ENCODE data around the gene KCNAB1. TPM values are rescaled to one million over a fixed set of nuclear protein-coding genes. Genes with fewer than 3 reads are reported as not detected.
A peak's percentile ranks its signal among the peaks of the same experiment; 100 is the strongest.

The KCNAB1 gene
- polyA plus RNA-seq, 3 donors from 2014 or later, result 0.06 to 0.37 (median 0.31) TPM

- Mint-ChIP-seq H3K27ac (no peak overlapping the region), H3K36me3 (no peaks in the 10 kb centered on the region), H3K4me3 (no peak overlapping the region)
Observed at GRCh38 chr3:156148345-156148945, 28.1 kb downstream of the KCNAB1 start.

GRCh38 chr3:156148946-156149381 is 28.6 kb downstream of the KCNAB1 start:
- H3K4me1 Mint-ChIP-seq, result no peaks in the 10 kb centered on the region
- no peaks in the 10 kb centered on the region for H3K36me3 Mint-ChIP-seq
- no peak overlapping the region for H3K4me3 Mint-ChIP-seq
- no peaks in the 10 kb centered on the region for H3K9me3 Mint-ChIP-seq
- DNase-seq, result no peak
- no peak overlapping the region for H3K27ac Mint-ChIP-seq
- peaks cover 1 to 3% (median 3%) of the 10 kb centered on the region in 3 donors for H3K27me3 Mint-ChIP-seq (ENCODE audit: low read depth in 3 of 3)

More at GRCh38 chr3:156148345-156148945, 28.1 kb downstream of the KCNAB1 start:
- H3K9me3 Mint-ChIP-seq, result no peaks in the 10 kb centered on the region
- peaks cover 1 to 4% (median 3%) of the 10 kb centered on the region in 3 donors for H3K27me3 Mint-ChIP-seq (ENCODE audit: low read depth in 3 of 3)
- no peak for DNase-seq
- H3K4me1 Mint-ChIP-seq, result no peaks in the 10 kb centered on the region

- Mint-ChIP-seq H3K27me3 (ENCODE audit: low read depth in 3 of 3) (peaks cover 0 to 3% (median 1%) of the 10 kb centered on the region in 3 donors), H3K4me1 (no peaks in the 10 kb centered on the region), H3K4me3 (no peak overlapping the region), H3K27ac (no peak overlapping the region), H3K36me3 (no peaks in the 10 kb centered on the region), H3K9me3 (no peaks in the 10 kb centered on the region)
- DNase-seq, result no peak
Observed at GRCh38 chr3:156149876-156150275, 29.5 kb downstream of the KCNAB1 start.

- Mint-ChIP-seq H3K4me3 (no peak overlapping the region), H3K27ac (no peak overlapping the region), H3K36me3 (no peaks in the 10 kb centered on the region), H3K4me1 (no peaks in the 10 kb centered on the region), H3K27me3 (ENCODE audit: low read depth in 3 of 3) (peaks cover under 1 to 3% (median 1%) of the 10 kb centered on the region in 3 donors), H3K9me3 (no peaks in the 10 kb centered on the region)
- DNase-seq, result peak; percentile 28 to 41 (median 32)
Observed at GRCh38 chr3:156150434-156151066, 30.2 kb downstream of the KCNAB1 start.

- peaks cover 0 to 2% (median 0%) of the 10 kb centered on the region in 6 donors for H3K9me3 Mint-ChIP-seq
- H3K27ac Mint-ChIP-seq, result no peak overlapping the region
- peaks cover 1 to 3% (median 2%) of the 10 kb centered on the region in 3 donors for H3K27me3 Mint-ChIP-seq (ENCODE audit: low read depth in 3 of 3)
- no peaks in the 10 kb centered on the region for H3K36me3 Mint-ChIP-seq
- peak in 1 of 3 donors; percentile 28 for DNase-seq
- no peak overlapping the region for H3K4me3 Mint-ChIP-seq
- H3K4me1 Mint-ChIP-seq, result no peaks in the 10 kb centered on the region
Observed at GRCh38 chr3:156151824-156152428, 31.5 kb downstream of the KCNAB1 start.

GRCh38 chr3:156158656-156159295 is 38.4 kb downstream of the KCNAB1 start:
- H3K9me3 Mint-ChIP-seq, result peaks cover 0 to 3% (median 0%) of the 10 kb centered on the region in 6 donors
- no peak overlapping the region for H3K4me3 Mint-ChIP-seq
- no peaks in the 10 kb centered on the region for H3K36me3 Mint-ChIP-seq
- H3K4me1 Mint-ChIP-seq, result peaks cover 11 to 13% of the 10 kb centered on the region in 2 donors
- H3K27ac Mint-ChIP-seq, result no peak overlapping the region
- peaks cover 0 to 2% (median 0%) of the 10 kb centered on the region in 3 donors for H3K27me3 Mint-ChIP-seq (ENCODE audit: low read depth in 3 of 3)
- no peak for DNase-seq

- Mint-ChIP-seq H3K27ac (peak overlapping the region in 4 of 6 donors; percentile 5 to 42 (median 17)), H3K4me3 (peak overlapping the region in 4 of 5 donors; percentile 3 to 61 (median 40))
- peak in 1 of 3 donors; percentile 11 for DNase-seq
Observed at GRCh38 chr3:156160647-156161046, 40.3 kb downstream of the KCNAB1 start.

GRCh38 chr3:156161172-156161571 is 40.8 kb downstream of the KCNAB1 start:
- Mint-ChIP-seq H3K27me3 (ENCODE audit: low read depth in 3 of 3) (no peaks in the 10 kb centered on the region), H3K36me3 (no peaks in the 10 kb centered on the region), H3K4me1 (peaks cover 11 to 13% of the 10 kb centered on the region in 2 donors), H3K27ac (peak overlapping the region in 3 of 6 donors; percentile 5 to 42 (median 15)), H3K4me3 (peak overlapping the region in 3 of 5 donors; percentile 26 to 61 (median 59)), H3K9me3 (peaks cover 0 to 3% (median 0%) of the 10 kb centered on the region in 6 donors)
- DNase-seq, result peak in 1 of 3 donors; percentile 21

More at GRCh38 chr3:156160647-156161046, 40.3 kb downstream of the KCNAB1 start:
- peaks cover 11 to 13% of the 10 kb centered on the region in 2 donors for H3K4me1 Mint-ChIP-seq
- no peaks in the 10 kb centered on the region for H3K36me3 Mint-ChIP-seq
- H3K27me3 Mint-ChIP-seq (ENCODE audit: low read depth in 3 of 3), result peaks cover 0 to under 1% (median 0%) of the 10 kb centered on the region in 3 donors
- H3K9me3 Mint-ChIP-seq, result peaks cover 0 to 3% (median 0%) of the 10 kb centered on the region in 6 donors

GRCh38 chr3:156163848-156164247 is 43.5 kb downstream of the KCNAB1 start:
- no peak overlapping the region for H3K27ac Mint-ChIP-seq
- no peak overlapping the region for H3K4me3 Mint-ChIP-seq
- DNase-seq, result no peak
- no peaks in the 10 kb centered on the region for H3K36me3 Mint-ChIP-seq
- H3K9me3 Mint-ChIP-seq, result no peaks in the 10 kb centered on the region
- H3K4me1 Mint-ChIP-seq, result peaks cover 11 to 13% of the 10 kb centered on the region in 2 donors
- H3K27me3 Mint-ChIP-seq (ENCODE audit: low read depth in 3 of 3), result no peaks in the 10 kb centered on the region

- peaks cover 0 to 2% (median 0%) of the 10 kb centered on the region in 6 donors for H3K9me3 Mint-ChIP-seq
- H3K36me3 Mint-ChIP-seq, result no peaks in the 10 kb centered on the region
- no peak for DNase-seq
Observed at GRCh38 chr3:156166808-156167207, 46.4 kb downstream of the KCNAB1 start.

GRCh38 chr3:156170571-156170970 is 50.2 kb downstream of the KCNAB1 start:
- no peak overlapping the region for H3K27ac Mint-ChIP-seq
- peaks cover 0 to 2% (median 0%) of the 10 kb centered on the region in 6 donors for H3K9me3 Mint-ChIP-seq
- H3K36me3 Mint-ChIP-seq, result no peaks in the 10 kb centered on the region
- peaks cover 0 to 4% (median 0%) of the 10 kb centered on the region in 3 donors for H3K27me3 Mint-ChIP-seq (ENCODE audit: low read depth in 3 of 3)
- no peak for DNase-seq
- no peaks in the 10 kb centered on the region for H3K4me1 Mint-ChIP-seq
- no peak overlapping the region for H3K4me3 Mint-ChIP-seq

More at GRCh38 chr3:156166808-156167207, 46.4 kb downstream of the KCNAB1 start:
- peaks cover 0 to 4% (median 0%) of the 10 kb centered on the region in 3 donors for H3K27me3 Mint-ChIP-seq (ENCODE audit: low read depth in 3 of 3)
- H3K4me3 Mint-ChIP-seq, result no peak overlapping the region
- no peaks in the 10 kb centered on the region for H3K4me1 Mint-ChIP-seq
- H3K27ac Mint-ChIP-seq, result no peak overlapping the region

- H3K9me3 Mint-ChIP-seq, result peaks cover 0 to 2% (median 0%) of the 10 kb centered on the region in 6 donors
Observed at GRCh38 chr3:156171281-156172267, 51.2 kb downstream of the KCNAB1 start.

More at GRCh38 chr3:156171281-156172267, 51.2 kb downstream of the KCNAB1 start:
- H3K27me3 Mint-ChIP-seq (ENCODE audit: low read depth in 3 of 3), result peaks cover 0 to 4% (median 0%) of the 10 kb centered on the region in 3 donors
- H3K4me3 Mint-ChIP-seq, result no peak overlapping the region
- no peaks in the 10 kb centered on the region for H3K4me1 Mint-ChIP-seq
- H3K36me3 Mint-ChIP-seq, result no peaks in the 10 kb centered on the region
- DNase-seq, result no peak
- H3K27ac Mint-ChIP-seq, result no peak overlapping the region

Data from immature natural killer cell (primary cell).